Measurements from ENCODE around the gene KRT3. TPM values are rescaled to one million over a fixed set of nuclear protein-coding genes. Genes with fewer than 3 reads are reported as not detected.

Gene KRT3
- total RNA-seq, 1 experiment from 2014 or later = not detected

GRCh38 chr12:52768479-52769200, 27.3 kb downstream of the KRT3 start:
- intact Hi-C loops (cut with micrococcal nuclease; ENCODE audit: unreplicated experiment) = no loop called here
- POLR2A ChIA-PET = no interaction called here
- Histone ChIP-seq H3K27me3 (ENCODE audit: control insufficient read depth, insufficient read depth, low read length) (peaks cover 4% of the 10 kb centered on the region), H3K4me3 (ENCODE audit: low read depth in 2 of 2, low read length in 2 of 2) (no peak overlapping the region), H3K9me3 (ENCODE audit: control insufficient read depth, insufficient read depth, low read depth, low read length) (no peaks in the 10 kb centered on the region), H3K4me1 (ENCODE audit: control insufficient read depth, insufficient read depth, low read length) (no peaks in the 10 kb centered on the region), H3K36me3 (ENCODE audit: control insufficient read depth, insufficient read depth, low read length) (no peaks in the 10 kb centered on the region), H3K27ac (ENCODE audit: low read length) (no peak overlapping the region)
- no TSS peak for BruUV-seq (replicated peaks)
- no peak for TF ChIP-seq TCF7L2 (IDR thresholded peaks at IDR 0.05; ENCODE audit: low read depth, low read length)
- TF ChIP-seq REST (IDR thresholded peaks at IDR 0.05; ENCODE audit: insufficient read depth in 1 of 2, low read depth in 2 of 2, low read length in 1 of 2) = no peak
- no peak for TF ChIP-seq POLR2AphosphoS5 (IDR thresholded peaks at IDR 0.05; ENCODE audit: low read depth, low read length)
- CTCF ChIA-PET = no interaction called here
- DNase-seq (ENCODE audit: low read depth, low spot score) = no peak
- in situ Hi-C loops (cut with HindIII; ENCODE audit: low pct_unique_long_range_greater_than_20kb, low sequenced_read_pairs) = no loop called here
- ATAC-seq = no peak

- DNase-seq (ENCODE audit: low read depth, low spot score) = no peak
- no TSS peak for BruUV-seq (replicated peaks)
- Histone ChIP-seq H3K36me3 (ENCODE audit: control insufficient read depth, insufficient read depth, low read length) (no peaks in the 10 kb centered on the region), H3K27me3 (ENCODE audit: control insufficient read depth, insufficient read depth, low read length) (peaks cover 4% of the 10 kb centered on the region), H3K4me1 (ENCODE audit: control insufficient read depth, insufficient read depth, low read length) (no peaks in the 10 kb centered on the region), H3K9me3 (ENCODE audit: control insufficient read depth, insufficient read depth, low read depth, low read length) (no peaks in the 10 kb centered on the region), H3K4me3 (ENCODE audit: low read depth in 2 of 2, low read length in 2 of 2) (no peak overlapping the region), H3K27ac (ENCODE audit: low read length) (no peak overlapping the region)
- no peak for ATAC-seq
- in situ Hi-C loops (cut with HindIII; ENCODE audit: low pct_unique_long_range_greater_than_20kb, low sequenced_read_pairs) = no loop called here
- POLR2A ChIA-PET = no interaction called here
- TF ChIP-seq POLR2AphosphoS5 (IDR thresholded peaks at IDR 0.05; ENCODE audit: low read depth, low read length) = no peak
- no peak for TF ChIP-seq REST (IDR thresholded peaks at IDR 0.05; ENCODE audit: insufficient read depth in 1 of 2, low read depth in 2 of 2, low read length in 1 of 2)
- no peak for TF ChIP-seq TCF7L2 (IDR thresholded peaks at IDR 0.05; ENCODE audit: low read depth, low read length)
- no peak for TF ChIP-seq SIN3A (IDR thresholded peaks at IDR 0.05; ENCODE audit: borderline replicate concordance, insufficient read depth, low read depth, low read length)
- no peak for TF ChIP-seq CTCF (IDR thresholded peaks at IDR 0.05)
- CTCF ChIA-PET = no interaction called here
- intact Hi-C loops (cut with micrococcal nuclease; ENCODE audit: unreplicated experiment) = no loop called here
Observed at GRCh38 chr12:52767427-52767826, 28.5 kb downstream of the KRT3 start.

Data from Panc1 (cell line).